HepG2 (cell line): ENCODE measurements around the gene CD300LG. TPM values are rescaled to one million over a fixed set of nuclear protein-coding genes. Genes with fewer than 3 reads are reported as not detected.

ENCODE experiments used
- RFXANK ChIP-seq: IDR thresholded peaks from 2 replicates; pipeline ENCODE4 v1.6.1; 2016
- polyA plus RNA-seq, 8 experiments: library from polyadenylated mRNA; depleted of rRNA in 3 of 8; stranded (reverse) in 7 of 8; unstranded in 1 of 8; fragments of >200 nt; fragmentation: Illumina TruSeq in 4 of 8; extraction: Trizol in 4 of 8; gene quantifications; 2 replicates each; pipeline versions ENCODE4 v1.2.1 to v1.2.3, GENCODE V29; 2011 to 2016; ENCODE audit warnings: low read depth in 4 of 8, missing spikeins in 1 of 8, mixed read lengths in 1 of 8; ENCODE audit not compliant: insufficient read depth in 1 of 8
- total RNA-seq, 5 experiments: library from RNA; depleted of rRNA; stranded (reverse); fragments of >200 nt; fragmentation: Illumina TruSeq; extraction: Trizol; gene quantifications; 2 replicates each; pipeline ENCODE4 v1.2.3, GENCODE V29; 2016; ENCODE audit warnings: low read depth in 1 of 5
- TF ChIP-seq, protein P1 (sequence below): sonication (generic); formaldehyde crosslinking; IDR thresholded peaks from 2 replicates; pipeline ENCODE4 v1.5.0; 2020; ENCODE audit warnings: mild to moderate bottlenecking, missing genetic modification reagents, moderate library complexity
- TF ChIP-seq, protein P2 (sequence below): sonication (generic); formaldehyde crosslinking; IDR thresholded peaks from one replicate; pipeline ENCODE4 v1.5.1; 2020; ENCODE audit warnings: mild to moderate bottlenecking, missing genetic modification reagents; ENCODE audit errors: not compliant biosample characterization

The CD300LG gene
- total and polyA plus RNA-seq, 2 of the 13 experiments (the other 11 are each of a cell fraction or from before 2014, with no cell fraction given) = not detected

DNA sequence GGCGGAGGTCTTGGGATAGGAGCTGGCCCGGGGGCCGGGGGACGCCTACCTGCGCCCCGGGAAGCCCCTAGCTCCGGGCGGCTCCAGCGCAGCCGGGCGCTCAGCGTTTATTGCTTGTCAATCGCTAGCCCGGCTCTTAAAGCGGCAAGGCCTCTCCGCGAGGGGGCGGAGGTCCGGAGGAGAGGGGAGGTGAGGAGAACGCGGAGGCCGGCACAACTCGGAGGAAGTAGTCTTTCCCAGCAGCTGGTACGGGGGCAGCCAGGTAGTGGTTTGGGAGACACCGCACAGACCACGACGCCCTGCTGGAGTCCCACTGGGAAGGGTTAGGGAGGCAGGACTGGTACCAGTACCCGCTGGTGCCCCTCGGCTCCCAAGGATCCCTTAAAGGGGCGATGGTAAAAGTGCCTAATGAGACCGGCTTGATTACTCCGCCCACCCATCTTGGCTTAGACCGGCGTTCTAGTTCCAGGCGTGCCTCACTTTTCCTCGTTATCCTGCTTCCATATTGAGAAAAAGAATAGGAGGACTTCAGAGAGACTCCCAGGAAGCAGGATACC, 60.5 kb downstream of the CD300LG start, which contains the start of gene MPP2 (continued):
- TF ChIP-seq, protein P1, sequence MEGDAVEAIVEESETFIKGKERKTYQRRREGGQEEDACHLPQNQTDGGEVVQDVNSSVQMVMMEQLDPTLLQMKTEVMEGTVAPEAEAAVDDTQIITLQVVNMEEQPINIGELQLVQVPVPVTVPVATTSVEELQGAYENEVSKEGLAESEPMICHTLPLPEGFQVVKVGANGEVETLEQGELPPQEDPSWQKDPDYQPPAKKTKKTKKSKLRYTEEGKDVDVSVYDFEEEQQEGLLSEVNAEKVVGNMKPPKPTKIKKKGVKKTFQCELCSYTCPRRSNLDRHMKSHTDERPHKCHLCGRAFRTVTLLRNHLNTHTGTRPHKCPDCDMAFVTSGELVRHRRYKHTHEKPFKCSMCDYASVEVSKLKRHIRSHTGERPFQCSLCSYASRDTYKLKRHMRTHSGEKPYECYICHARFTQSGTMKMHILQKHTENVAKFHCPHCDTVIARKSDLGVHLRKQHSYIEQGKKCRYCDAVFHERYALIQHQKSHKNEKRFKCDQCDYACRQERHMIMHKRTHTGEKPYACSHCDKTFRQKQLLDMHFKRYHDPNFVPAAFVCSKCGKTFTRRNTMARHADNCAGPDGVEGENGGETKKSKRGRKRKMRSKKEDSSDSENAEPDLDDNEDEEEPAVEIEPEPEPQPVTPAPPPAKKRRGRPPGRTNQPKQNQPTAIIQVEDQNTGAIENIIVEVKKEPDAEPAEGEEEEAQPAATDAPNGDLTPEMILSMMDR (CRISPR knock-in tag) = peak; percentile 56
- TF ChIP-seq RFXANK = no peak
- TF ChIP-seq, protein P2, sequence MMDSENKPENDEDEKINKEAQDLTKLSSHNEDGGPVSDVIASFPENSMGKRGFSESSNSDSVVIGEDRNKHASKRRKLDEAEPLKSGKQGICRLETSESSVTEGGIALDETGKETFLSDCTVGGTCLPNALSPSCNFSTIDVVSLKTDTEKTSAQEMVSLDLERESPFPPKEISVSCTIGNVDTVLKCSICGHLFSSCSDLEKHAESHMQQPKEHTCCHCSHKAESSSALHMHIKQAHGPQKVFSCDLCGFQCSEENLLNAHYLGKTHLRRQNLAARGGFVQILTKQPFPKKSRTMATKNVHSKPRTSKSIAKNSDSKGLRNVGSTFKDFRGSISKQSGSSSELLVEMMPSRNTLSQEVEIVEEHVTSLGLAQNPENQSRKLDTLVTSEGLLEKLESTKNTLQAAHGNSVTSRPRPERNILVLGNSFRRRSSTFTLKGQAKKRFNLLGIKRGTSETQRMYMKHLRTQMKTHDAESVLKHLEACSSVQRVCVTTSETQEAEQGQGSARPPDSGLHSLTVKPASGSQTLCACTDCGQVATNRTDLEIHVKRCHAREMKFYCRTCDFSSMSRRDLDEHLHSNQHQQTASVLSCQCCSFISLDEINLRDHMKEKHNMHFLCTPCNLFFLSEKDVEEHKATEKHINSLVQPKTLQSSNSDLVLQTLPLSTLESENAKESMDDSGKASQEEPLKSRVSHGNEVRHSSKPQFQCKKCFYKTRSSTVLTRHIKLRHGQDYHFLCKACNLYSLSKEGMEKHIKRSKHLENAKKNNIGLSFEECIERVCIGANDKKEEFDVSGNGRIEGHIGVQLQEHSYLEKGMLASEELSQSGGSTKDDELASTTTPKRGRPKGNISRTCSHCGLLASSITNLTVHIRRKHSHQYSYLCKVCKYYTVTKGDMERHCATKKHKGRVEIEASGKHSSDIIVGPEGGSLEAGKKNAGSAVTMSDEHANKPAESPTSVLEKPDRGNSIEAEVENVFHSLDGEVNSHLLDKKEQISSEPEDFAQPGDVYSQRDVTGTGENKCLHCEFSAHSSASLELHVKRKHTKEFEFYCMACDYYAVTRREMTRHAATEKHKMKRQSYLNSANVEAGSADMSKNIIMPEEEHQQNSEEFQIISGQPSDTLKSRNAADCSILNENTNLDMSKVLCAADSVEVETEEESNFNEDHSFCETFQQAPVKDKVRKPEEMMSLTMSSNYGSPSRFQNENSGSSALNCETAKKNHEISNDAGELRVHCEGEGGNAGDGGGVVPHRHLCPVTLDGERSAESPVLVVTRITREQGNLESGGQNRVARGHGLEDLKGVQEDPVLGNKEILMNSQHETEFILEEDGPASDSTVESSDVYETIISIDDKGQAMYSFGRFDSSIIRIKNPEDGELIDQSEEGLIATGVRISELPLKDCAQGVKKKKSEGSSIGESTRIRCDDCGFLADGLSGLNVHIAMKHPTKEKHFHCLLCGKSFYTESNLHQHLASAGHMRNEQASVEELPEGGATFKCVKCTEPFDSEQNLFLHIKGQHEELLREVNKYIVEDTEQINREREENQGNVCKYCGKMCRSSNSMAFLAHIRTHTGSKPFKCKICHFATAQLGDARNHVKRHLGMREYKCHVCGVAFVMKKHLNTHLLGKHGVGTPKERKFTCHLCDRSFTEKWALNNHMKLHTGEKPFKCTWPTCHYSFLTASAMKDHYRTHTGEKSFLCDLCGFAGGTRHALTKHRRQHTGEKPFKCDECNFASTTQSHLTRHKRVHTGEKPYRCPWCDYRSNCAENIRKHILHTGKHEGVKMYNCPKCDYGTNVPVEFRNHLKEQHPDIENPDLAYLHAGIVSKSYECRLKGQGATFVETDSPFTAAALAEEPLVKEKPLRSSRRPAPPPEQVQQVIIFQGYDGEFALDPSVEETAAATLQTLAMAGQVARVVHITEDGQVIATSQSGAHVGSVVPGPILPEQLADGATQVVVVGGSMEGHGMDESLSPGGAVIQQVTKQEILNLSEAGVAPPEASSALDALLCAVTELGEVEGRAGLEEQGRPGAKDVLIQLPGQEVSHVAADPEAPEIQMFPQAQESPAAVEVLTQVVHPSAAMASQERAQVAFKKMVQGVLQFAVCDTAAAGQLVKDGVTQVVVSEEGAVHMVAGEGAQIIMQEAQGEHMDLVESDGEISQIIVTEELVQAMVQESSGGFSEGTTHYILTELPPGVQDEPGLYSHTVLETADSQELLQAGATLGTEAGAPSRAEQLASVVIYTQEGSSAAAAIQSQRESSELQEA (CRISPR knock-in tag) = peak; percentile 52
- TF ChIP-seq, all 625 proteins: peak for 22
